ENCODE data around the gene PIK3CA.
"Not testable (repeated sequence)": the region's sequence is repeated elsewhere in the genome, so short reads cannot be mapped to it uniquely, and the experiment has no call there.

PIK3CA gene

GRCh38 chr3:179147873-179148615 is at the start of gene PIK3CA:
PIK3CA (plus strand) TSS chr3:179148357; CDS start chr3:179198826, 50,469 bp downstream.
- peak; percentile 91 to 97 for DNase-seq

GRCh38 chr3:179098388-179099077 is 49.6 kb upstream of the PIK3CA start:
- DNase-seq = no peak

- DNase-seq = no peak
Observed at GRCh38 chr3:179100652-179101051, 47.5 kb upstream of the PIK3CA start.

GRCh38 chr3:179105881-179106280 is 42.3 kb upstream of the PIK3CA start:
- DNase-seq = no peak

GRCh38 chr3:179107617-179108016 is 40.5 kb upstream of the PIK3CA start:
- no peak for DNase-seq

- DNase-seq = no peak
Observed at GRCh38 chr3:179108086-179108485, 40.1 kb upstream of the PIK3CA start.

- no peak for DNase-seq
Observed at GRCh38 chr3:179113903-179114302, 34.3 kb upstream of the PIK3CA start.

GRCh38 chr3:179115444-179115843 is 32.7 kb upstream of the PIK3CA start:
- not testable (repeated sequence) for DNase-seq

GRCh38 chr3:179116816-179117215 is 31.3 kb upstream of the PIK3CA start:
- no peak for DNase-seq

- DNase-seq = not testable (repeated sequence)
Observed at GRCh38 chr3:179132191-179132890, 15.8 kb upstream of the PIK3CA start.

- DNase-seq = no peak
Observed at GRCh38 chr3:179133575-179133974, 14.6 kb upstream of the PIK3CA start.

GRCh38 chr3:179136195-179136594 is 12.0 kb upstream of the PIK3CA start:
- no peak for DNase-seq

- no peak for DNase-seq
Observed at GRCh38 chr3:179141890-179142289, 6.3 kb upstream of the PIK3CA start.

- DNase-seq = peak; percentile 41 to 58
Observed at GRCh38 chr3:179146911-179147513, 1.1 kb upstream of the PIK3CA start.

GRCh38 chr3:179147514-179147872 is 664 bp upstream of the PIK3CA start:
- peak; percentile 33 to 46 for DNase-seq

GRCh38 chr3:179148616-179149405 is 654 bp downstream of the PIK3CA start:
- DNase-seq = no peak

- DNase-seq = no peak
Observed at GRCh38 chr3:179149406-179149867, 1.3 kb downstream of the PIK3CA start.

GRCh38 chr3:179149951-179150350 is 1.8 kb downstream of the PIK3CA start:
- DNase-seq = no peak

- DNase-seq = no peak
Observed at GRCh38 chr3:179150610-179151009, 2.5 kb downstream of the PIK3CA start.

GRCh38 chr3:179151474-179151873 is 3.3 kb downstream of the PIK3CA start:
- no peak for DNase-seq

- DNase-seq = no peak
Observed at GRCh38 chr3:179156170-179156569, 8.0 kb downstream of the PIK3CA start.

- DNase-seq = no peak
Observed at GRCh38 chr3:179156775-179157174, 8.6 kb downstream of the PIK3CA start.

All from NCI-H1930 (cell line).